ENCODE measurements around the gene NAALADL2.
"Not testable (repeated sequence)": the region's sequence is repeated elsewhere in the genome, so short reads cannot be mapped to it uniquely, and the experiment has no call there.

NAALADL2 gene

GRCh38 chr3:175493301-175493700, 634.2 kb downstream of the NAALADL2 start:
- no peak for DNase-seq (ENCODE audit: low spot score)

GRCh38 chr3:175495331-175495730, 636.2 kb downstream of the NAALADL2 start:
- DNase-seq (ENCODE audit: low spot score), result no peak

GRCh38 chr3:175502155-175502554, 643.0 kb downstream of the NAALADL2 start:
- DNase-seq (ENCODE audit: low spot score), result no peak

- no peak for DNase-seq (ENCODE audit: low spot score)
These were observed 652.2 kb downstream of the NAALADL2 start for GRCh38 chr3:175511219-175511785.

GRCh38 chr3:175512700-175513099, 653.6 kb downstream of the NAALADL2 start:
- DNase-seq (ENCODE audit: low spot score), result peak; percentile 27

GRCh38 chr3:175518459-175518858, 659.3 kb downstream of the NAALADL2 start:
- DNase-seq (ENCODE audit: low spot score), result no peak

- DNase-seq (ENCODE audit: low spot score), result no peak
These were observed 662.3 kb downstream of the NAALADL2 start for GRCh38 chr3:175521406-175521805.

- no peak for DNase-seq (ENCODE audit: low spot score)
These were observed 667.1 kb downstream of the NAALADL2 start for GRCh38 chr3:175526191-175526590.

- DNase-seq (ENCODE audit: low spot score), result no peak
These were observed 667.6 kb downstream of the NAALADL2 start for GRCh38 chr3:175526609-175527280.

GRCh38 chr3:175528693-175529092, 669.6 kb downstream of the NAALADL2 start:
- DNase-seq (ENCODE audit: low spot score), result not testable (repeated sequence)

- no peak for DNase-seq (ENCODE audit: low spot score)
These were observed 676.2 kb downstream of the NAALADL2 start for GRCh38 chr3:175535351-175535750.

- DNase-seq (ENCODE audit: low spot score), result no peak
These were observed 687.0 kb downstream of the NAALADL2 start for GRCh38 chr3:175546115-175546514.

- no peak for DNase-seq (ENCODE audit: low spot score)
These were observed 693.8 kb downstream of the NAALADL2 start for GRCh38 chr3:175552929-175553328.

- DNase-seq (ENCODE audit: low spot score), result no peak
These were observed 695.7 kb downstream of the NAALADL2 start for GRCh38 chr3:175554801-175555200.

GRCh38 chr3:175558261-175558660, 699.1 kb downstream of the NAALADL2 start:
- no peak for DNase-seq (ENCODE audit: low spot score)

GRCh38 chr3:175564363-175564762, 705.2 kb downstream of the NAALADL2 start:
- no peak for DNase-seq (ENCODE audit: low spot score)

GRCh38 chr3:175571096-175571495, 712.0 kb downstream of the NAALADL2 start:
- DNase-seq (ENCODE audit: low spot score), result no peak

- DNase-seq (ENCODE audit: low spot score), result no peak
These were observed 714.1 kb downstream of the NAALADL2 start for GRCh38 chr3:175573226-175573625.

GRCh38 chr3:175580318-175580717, 721.2 kb downstream of the NAALADL2 start:
- DNase-seq (ENCODE audit: low spot score), result no peak

- DNase-seq (ENCODE audit: low spot score), result no peak
These were observed 726.8 kb downstream of the NAALADL2 start for GRCh38 chr3:175585898-175586297.

GRCh38 chr3:175590745-175591144, 731.6 kb downstream of the NAALADL2 start:
- peak; percentile 29 for DNase-seq (ENCODE audit: low spot score)

- DNase-seq (ENCODE audit: low spot score), result no peak
These were observed 732.2 kb downstream of the NAALADL2 start for GRCh38 chr3:175591375-175591774.

GRCh38 chr3:175593331-175593730, 734.2 kb downstream of the NAALADL2 start:
- no peak for DNase-seq (ENCODE audit: low spot score)

- no peak for DNase-seq (ENCODE audit: low spot score)
These were observed 739.6 kb downstream of the NAALADL2 start for GRCh38 chr3:175598740-175599139.
